Hepatocyte (in vitro differentiated cells): ENCODE data around the gene CHD5. TPM values are rescaled to one million over a fixed set of nuclear protein-coding genes. Genes with fewer than 3 reads are reported as not detected.

Source experiments
- DNase-seq: peaks from one replicate; pipeline ENCODE4 v3.0.0-alpha.2; 2016; ENCODE audit warnings: low spot score
- H2AFZ ChIP-seq: fragments of 200-600 bp; sonication (generic); 2 replicates; pipeline ENCODE4 v1.6.0; 2016; ENCODE audit warnings: antibody characterized with exemption, mild to moderate bottlenecking
- H3K27ac ChIP-seq: fragments of 200-600 bp; sonication (generic); 2 replicates; pipeline ENCODE4 v1.5.1; 2016; ENCODE audit warnings: mild to moderate bottlenecking
- H3K27me3 ChIP-seq: fragments of 200-600 bp; sonication (generic); 2 replicates; pipeline ENCODE4 v1.6.1; 2016
- H3K36me3 ChIP-seq: fragments of 200-600 bp; sonication (generic); replicated peaks from 2 replicates; pipeline ENCODE4 v1.5.1; 2016; ENCODE audit warnings: low read depth; ENCODE audit not compliant: insufficient read depth
- H3K4me1 ChIP-seq: fragments of 200-600 bp; sonication (generic); 2 replicates; pipeline ENCODE4 v1.5.1; 2016; ENCODE audit warnings: mild to moderate bottlenecking, moderate library complexity; ENCODE audit not compliant: insufficient read depth
- H3K4me2 ChIP-seq: fragments of 200-600 bp; sonication (generic); 2 replicates; pipeline ENCODE4 v1.6.0; 2016
- H3K4me3 ChIP-seq: fragments of 200-600 bp; sonication (generic); 2 replicates; pipeline ENCODE4 v1.5.1; 2016; ENCODE audit warnings: mild to moderate bottlenecking
- H3K79me2 ChIP-seq: fragments of 200-600 bp; sonication (generic); 2 replicates; pipeline ENCODE4 v1.6.0; 2017; ENCODE audit warnings: mild to moderate bottlenecking
- H3K9me2 ChIP-seq: fragments of 200-600 bp; sonication (generic); replicated peaks from 2 replicates; pipeline ENCODE4 v1.6.0; 2017; ENCODE audit warnings: mild to moderate bottlenecking; ENCODE audit not compliant: insufficient read depth
- H3K9me3 ChIP-seq: fragments of 200-600 bp; sonication (generic); 2 replicates; pipeline ENCODE4 v1.5.1; 2016; ENCODE audit warnings: low read depth, mild to moderate bottlenecking
- H4K20me1 ChIP-seq: fragments of 200-600 bp; sonication (generic); 2 replicates; pipeline ENCODE4 v1.6.0; 2016; ENCODE audit warnings: mild to moderate bottlenecking; ENCODE audit not compliant: insufficient read depth, poor library complexity, severe bottlenecking
- EZH2 ChIP-seq: fragments of 200-600 bp; sonication (generic); IDR thresholded peaks from 2 replicates; pipeline ENCODE4 v1.6.1; 2016; ENCODE audit warnings: antibody characterized with exemption, mild to moderate bottlenecking, borderline replicate concordance
- EZH2phosphoT487 ChIP-seq: fragments of 200-600 bp; sonication (generic); IDR thresholded peaks from one replicate; pipeline ENCODE4 v1.6.1; 2018; ENCODE audit warnings: antibody characterized with exemption, mild to moderate bottlenecking, low read depth, moderate library complexity; ENCODE audit not compliant: unreplicated experiment, severe bottlenecking
- WGBS: methylation state at CpG from one replicate; pipeline ENCODE4 v1.1.6; 2016; ENCODE audit warnings: low lambda C conversion rate; ENCODE audit errors: missing lambda C conversion rate; 5-methylcytosine and 5-hydroxymethylcytosine counted together
- polyA plus RNA-seq: library from polyadenylated mRNA; unstranded; fragments of >200 nt; fragmentation: Nextera tagmentation; extraction: Ambion mirVana; gene quantifications from 2 replicates; pipeline ENCODE4 v1.2.1, GENCODE V29; 2016
- total RNA-seq: library from RNA; depleted of rRNA; stranded (reverse); fragments of >200 nt; gene quantifications from 2 replicates; pipeline ENCODE4 v1.2.3, GENCODE V29; 2014
- TF ChIP-seq, protein P1 (sequence below): fragments of 200-600 bp; sonication (generic); IDR thresholded peaks from 2 replicates; pipeline ENCODE4 v1.5.1; 2016; ENCODE audit warnings: antibody characterized with exemption, mild to moderate bottlenecking; ENCODE audit not compliant: poor library complexity

Gene CHD5
- total and polyA plus RNA-seq, 2 experiments from 2014 or later = 0.13 TPM; not detected in 1

DNA sequence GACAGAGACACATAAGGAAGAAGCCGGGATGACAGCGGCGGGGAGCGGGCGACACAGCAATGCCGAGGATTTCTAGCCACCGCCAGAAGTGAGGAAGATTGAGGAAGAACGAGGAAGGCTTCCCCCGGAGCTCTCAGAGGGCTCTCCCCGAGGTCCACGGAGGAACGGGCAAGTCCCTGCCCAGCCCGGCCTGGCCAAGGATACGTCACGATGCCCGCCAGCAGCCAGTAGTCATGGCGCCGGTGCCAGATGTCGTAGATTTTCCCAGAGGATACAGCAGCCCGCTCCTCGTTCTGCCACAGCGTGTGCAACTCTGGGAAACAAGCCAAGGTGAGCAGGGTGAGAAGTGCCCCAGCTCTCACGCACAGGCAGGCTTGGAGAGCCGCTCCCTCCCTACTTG, 68.5 kb downstream of the CHD5 start:
- no peaks in the 10 kb centered on the region for H3K9me2 ChIP-seq

DNA sequence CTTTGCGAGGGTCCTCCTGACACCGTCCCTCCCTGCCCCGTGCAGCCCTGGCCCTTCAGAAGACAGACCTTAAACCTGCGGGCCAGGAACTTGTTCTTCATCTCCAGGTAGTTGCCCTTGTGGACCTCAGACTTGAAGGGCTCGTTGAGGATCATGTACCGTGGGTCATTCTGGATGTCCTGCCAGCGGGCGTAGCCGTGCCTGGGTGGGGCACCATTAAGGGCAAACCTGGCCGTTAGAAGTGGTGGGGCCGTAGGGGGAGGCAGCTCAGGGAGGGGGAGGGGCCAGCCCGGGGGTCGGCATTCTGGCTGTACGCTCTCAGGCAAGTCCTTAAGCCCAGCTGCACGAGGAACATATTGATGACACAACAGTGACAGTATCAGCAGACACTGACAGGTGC, 69.8 kb downstream of the CHD5 start:
- 91% methylated on average over 9 of the region's 15 CpGs for WGBS
- no peaks in the 10 kb centered on the region for H3K79me2 ChIP-seq
- no peaks in the 10 kb centered on the region for H3K9me2 ChIP-seq
- TF ChIP-seq EZH2phosphoT487 = no peak
- TF ChIP-seq, protein P1, sequence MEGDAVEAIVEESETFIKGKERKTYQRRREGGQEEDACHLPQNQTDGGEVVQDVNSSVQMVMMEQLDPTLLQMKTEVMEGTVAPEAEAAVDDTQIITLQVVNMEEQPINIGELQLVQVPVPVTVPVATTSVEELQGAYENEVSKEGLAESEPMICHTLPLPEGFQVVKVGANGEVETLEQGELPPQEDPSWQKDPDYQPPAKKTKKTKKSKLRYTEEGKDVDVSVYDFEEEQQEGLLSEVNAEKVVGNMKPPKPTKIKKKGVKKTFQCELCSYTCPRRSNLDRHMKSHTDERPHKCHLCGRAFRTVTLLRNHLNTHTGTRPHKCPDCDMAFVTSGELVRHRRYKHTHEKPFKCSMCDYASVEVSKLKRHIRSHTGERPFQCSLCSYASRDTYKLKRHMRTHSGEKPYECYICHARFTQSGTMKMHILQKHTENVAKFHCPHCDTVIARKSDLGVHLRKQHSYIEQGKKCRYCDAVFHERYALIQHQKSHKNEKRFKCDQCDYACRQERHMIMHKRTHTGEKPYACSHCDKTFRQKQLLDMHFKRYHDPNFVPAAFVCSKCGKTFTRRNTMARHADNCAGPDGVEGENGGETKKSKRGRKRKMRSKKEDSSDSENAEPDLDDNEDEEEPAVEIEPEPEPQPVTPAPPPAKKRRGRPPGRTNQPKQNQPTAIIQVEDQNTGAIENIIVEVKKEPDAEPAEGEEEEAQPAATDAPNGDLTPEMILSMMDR = no peak
- TF ChIP-seq EZH2 = no peak
- H3K36me3 ChIP-seq = no peaks in the 10 kb centered on the region
- no peak overlapping the region for H3K27ac ChIP-seq
- no peak overlapping the region for H2AFZ ChIP-seq
- no peak overlapping the region for H3K4me3 ChIP-seq
- no peaks in the 10 kb centered on the region for H3K9me3 ChIP-seq
- DNase-seq = no peak
- no peak overlapping the region for H3K4me2 ChIP-seq
- no peaks in the 10 kb centered on the region for H4K20me1 ChIP-seq
- H3K4me1 ChIP-seq = no peaks in the 10 kb centered on the region
- peaks cover 3% of the 10 kb centered on the region for H3K27me3 ChIP-seq

More for the DNA sequence above, 68.5 kb downstream of the CHD5 start:
- H4K20me1 ChIP-seq = no peaks in the 10 kb centered on the region
- 91% methylated on average over 24 of the region's 24 CpGs for WGBS
- peaks cover 3% of the 10 kb centered on the region for H3K27me3 ChIP-seq
- H3K36me3 ChIP-seq = no peaks in the 10 kb centered on the region
- no peak overlapping the region for H3K4me2 ChIP-seq
- H2AFZ ChIP-seq = no peak overlapping the region
- TF ChIP-seq, protein P1 = no peak
- TF ChIP-seq EZH2 (no peak), EZH2phosphoT487 (no peak)
- no peaks in the 10 kb centered on the region for H3K79me2 ChIP-seq
- H3K27ac ChIP-seq = no peak overlapping the region
- H3K4me1 ChIP-seq = no peaks in the 10 kb centered on the region
- no peaks in the 10 kb centered on the region for H3K9me3 ChIP-seq
- no peak overlapping the region for H3K4me3 ChIP-seq
- no peak for DNase-seq

DNA sequence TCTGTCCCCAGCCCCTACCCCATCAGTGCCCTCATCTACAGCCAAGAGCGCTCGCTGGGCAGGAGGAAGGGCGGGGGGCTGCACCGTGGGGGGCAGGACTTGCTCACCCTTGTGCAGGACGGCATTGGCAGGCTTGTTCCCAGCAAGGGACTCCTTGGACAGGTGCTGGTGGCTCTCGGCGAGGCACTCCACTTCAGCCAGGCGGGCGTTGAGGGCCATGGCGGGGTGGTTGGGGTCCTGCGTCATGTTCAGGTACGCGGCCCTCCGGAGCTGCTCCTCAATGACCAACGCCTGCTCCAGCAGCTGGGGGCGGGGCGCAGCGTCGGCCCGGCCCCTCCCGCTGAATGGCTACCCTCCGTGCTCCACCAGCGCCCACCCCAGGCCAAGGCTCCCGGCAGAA, 70.4 kb downstream of the CHD5 start:
- DNase-seq = no peak
- Histone ChIP-seq H3K4me3 (no peak overlapping the region), H3K4me2 (no peak overlapping the region), H3K9me2 (no peaks in the 10 kb centered on the region), H3K9me3 (no peaks in the 10 kb centered on the region), H3K27ac (no peak overlapping the region), H2AFZ (no peak overlapping the region), H3K4me1 (no peaks in the 10 kb centered on the region), H3K79me2 (no peaks in the 10 kb centered on the region), H4K20me1 (no peaks in the 10 kb centered on the region), H3K27me3 (peaks cover 3% of the 10 kb centered on the region), H3K36me3 (no peaks in the 10 kb centered on the region)
- TF ChIP-seq, protein P1 = no peak
- no peak for TF ChIP-seq EZH2
- TF ChIP-seq EZH2phosphoT487 = no peak
- 65% methylated on average over 13 of the region's 24 CpGs for WGBS
